Measurements from ENCODE around the gene RAB44.
A peak's percentile ranks its signal among the peaks of the same experiment; 100 is the strongest.

The RAB44 gene

GRCh38 chr6:36682328-36683144 lies 15.1 kb upstream of the RAB44 start:
- no peaks in the 10 kb centered on the region for H3K9me3 ChIP-seq (ENCODE audit: control insufficient read depth, low read length)
- WGBS = 82% methylated on average over 11 of the region's 11 CpGs

GRCh38 chr6:36683145-36683655 lies 14.4 kb upstream of the RAB44 start:
- Histone ChIP-seq H3K36me3 (ENCODE audit: control insufficient read depth in 1 of 2, insufficient read depth in 2 of 2, low read depth in 1 of 2, low read length in 2 of 2) (peaks cover 59 to 78% of the 10 kb centered on the region in 2 experiments), H2BK15ac (ENCODE audit: low read depth, poor library complexity, severe bottlenecking) (no peak overlapping the region), H2BK12ac (ENCODE audit: low read length in 2 of 2) (no peak overlapping the region), H3K23ac (ENCODE audit: low read length in 2 of 2) (no peak overlapping the region), H2AK5ac (ENCODE audit: low read length, severe bottlenecking) (no peak overlapping the region), H3K79me1 (replicated peaks; ENCODE audit: low read length, poor library complexity, severe bottlenecking) (no peaks in the 10 kb centered on the region), H4K8ac (ENCODE audit: low read length) (no peak overlapping the region), H3K4me1 (ENCODE audit: control insufficient read depth, insufficient read depth, low read depth, low read length) (peaks cover 38% of the 10 kb centered on the region), H2BK5ac (ENCODE audit: low read depth, low read length, poor library complexity, severe bottlenecking) (no peak overlapping the region), H4K91ac (ENCODE audit: low read length) (no peak overlapping the region), H3K9me3 (ENCODE audit: control insufficient read depth, low read length) (no peaks in the 10 kb centered on the region), H2AFZ (ENCODE audit: low read depth, low read length) (no peak overlapping the region), H2BK120ac (ENCODE audit: low read depth, low read length) (no peak overlapping the region), H3K4ac (ENCODE audit: low read depth in 1 of 2, low read length in 2 of 2) (no peak overlapping the region), H3K4me3 (ENCODE audit: insufficient read depth in 1 of 2, low read depth in 1 of 2, low read length in 2 of 2) (peak overlapping the region in 1 of 2 experiments; percentile 93), H3K9ac (ENCODE audit: low read length) (peak overlapping the region; percentile 99), H3K4me2 (ENCODE audit: low read length, poor library complexity, severe bottlenecking) (peak overlapping the region; percentile 74), H3K27me3 (ENCODE audit: control insufficient read depth in 1 of 2, insufficient read depth in 1 of 2, low read length in 2 of 2) (no peaks in the 10 kb centered on the region), H3K27ac (ENCODE audit: low read length, poor library complexity, severe bottlenecking) (peak overlapping the region; percentile 68), H3K14ac (ENCODE audit: low read length in 2 of 2) (no peak overlapping the region), H3K18ac (ENCODE audit: low read depth in 1 of 2, low read length in 2 of 2) (no peak overlapping the region)
- WGBS = 96% methylated on average over 6 of the region's 6 CpGs
- no peak for DNase-seq

More at GRCh38 chr6:36682328-36683144, 15.1 kb upstream of the RAB44 start:
- peak overlapping the region; percentile 50 for H4K8ac ChIP-seq (ENCODE audit: low read length)
- H3K9ac ChIP-seq (ENCODE audit: low read length) = peak overlapping the region; percentile 99
- H3K4me3 ChIP-seq (ENCODE audit: insufficient read depth in 1 of 2, low read depth in 1 of 2, low read length in 2 of 2) = peak overlapping the region; percentile 32 to 93
- H2AFZ ChIP-seq (ENCODE audit: low read depth, low read length) = no peak overlapping the region
- peak overlapping the region in 1 of 2 experiments; percentile 49 for H3K14ac ChIP-seq (ENCODE audit: low read length in 2 of 2)
- DNase-seq = peak; percentile 43
- no peak overlapping the region for H4K91ac ChIP-seq (ENCODE audit: low read length)
- H3K27ac ChIP-seq (ENCODE audit: low read length, poor library complexity, severe bottlenecking) = peak overlapping the region; percentile 68
- peak overlapping the region; percentile 1 for H2BK5ac ChIP-seq (ENCODE audit: low read depth, low read length, poor library complexity, severe bottlenecking)
- H3K79me1 ChIP-seq (replicated peaks; ENCODE audit: low read length, poor library complexity, severe bottlenecking) = no peaks in the 10 kb centered on the region
- no peak overlapping the region for H2BK12ac ChIP-seq (ENCODE audit: low read length in 2 of 2)
- H2BK15ac ChIP-seq (ENCODE audit: low read depth, poor library complexity, severe bottlenecking) = no peak overlapping the region
- peaks cover 54 to 73% of the 10 kb centered on the region in 2 experiments for H3K36me3 ChIP-seq (ENCODE audit: control insufficient read depth in 1 of 2, insufficient read depth in 2 of 2, low read depth in 1 of 2, low read length in 2 of 2)
- peak overlapping the region; percentile 26 to 40 for H3K4ac ChIP-seq (ENCODE audit: low read depth in 1 of 2, low read length in 2 of 2)
- H3K18ac ChIP-seq (ENCODE audit: low read depth in 1 of 2, low read length in 2 of 2) = peak overlapping the region in 1 of 2 experiments; percentile 6
- H3K27me3 ChIP-seq (ENCODE audit: control insufficient read depth in 1 of 2, insufficient read depth in 1 of 2, low read length in 2 of 2) = no peaks in the 10 kb centered on the region
- H3K4me2 ChIP-seq (ENCODE audit: low read length, poor library complexity, severe bottlenecking) = peak overlapping the region; percentile 74
- H3K4me1 ChIP-seq (ENCODE audit: control insufficient read depth, insufficient read depth, low read depth, low read length) = peaks cover 39% of the 10 kb centered on the region
- H2BK120ac ChIP-seq (ENCODE audit: low read depth, low read length) = no peak overlapping the region
- H3K23ac ChIP-seq (ENCODE audit: low read length in 2 of 2) = no peak overlapping the region
- no peak overlapping the region for H2AK5ac ChIP-seq (ENCODE audit: low read length, severe bottlenecking)

- H3K23ac ChIP-seq (ENCODE audit: low read length in 2 of 2) = no peak overlapping the region
- H3K4me1 ChIP-seq (ENCODE audit: control insufficient read depth, insufficient read depth, low read depth, low read length) = peaks cover 37% of the 10 kb centered on the region
- H3K4me3 ChIP-seq (ENCODE audit: insufficient read depth in 1 of 2, low read depth in 1 of 2, low read length in 2 of 2) = peak overlapping the region; percentile 3 to 93
- H3K14ac ChIP-seq (ENCODE audit: low read length in 2 of 2) = no peak overlapping the region
- H3K4me2 ChIP-seq (ENCODE audit: low read length, poor library complexity, severe bottlenecking) = peak overlapping the region; percentile 12
- H3K9ac ChIP-seq (ENCODE audit: low read length) = peak overlapping the region; percentile 99
- H3K27me3 ChIP-seq (ENCODE audit: control insufficient read depth in 1 of 2, insufficient read depth in 1 of 2, low read length in 2 of 2) = no peaks in the 10 kb centered on the region
- H3K4ac ChIP-seq (ENCODE audit: low read depth in 1 of 2, low read length in 2 of 2) = no peak overlapping the region
- no peak overlapping the region for H2BK5ac ChIP-seq (ENCODE audit: low read depth, low read length, poor library complexity, severe bottlenecking)
- no peak overlapping the region for H2BK120ac ChIP-seq (ENCODE audit: low read depth, low read length)
- no peak overlapping the region for H2AFZ ChIP-seq (ENCODE audit: low read depth, low read length)
- H2AK5ac ChIP-seq (ENCODE audit: low read length, severe bottlenecking) = no peak overlapping the region
- H3K36me3 ChIP-seq (ENCODE audit: control insufficient read depth in 1 of 2, insufficient read depth in 2 of 2, low read depth in 1 of 2, low read length in 2 of 2) = peaks cover 59 to 78% of the 10 kb centered on the region in 2 experiments
- no peak overlapping the region for H2BK15ac ChIP-seq (ENCODE audit: low read depth, poor library complexity, severe bottlenecking)
- H3K27ac ChIP-seq (ENCODE audit: low read length, poor library complexity, severe bottlenecking) = no peak overlapping the region
- no peak for DNase-seq
- H3K9me3 ChIP-seq (ENCODE audit: control insufficient read depth, low read length) = no peaks in the 10 kb centered on the region
- 96% methylated on average over 29 of the region's 29 CpGs for WGBS
- peak overlapping the region; percentile 19 for H4K8ac ChIP-seq (ENCODE audit: low read length)
- no peak overlapping the region for H4K91ac ChIP-seq (ENCODE audit: low read length)
- H2BK12ac ChIP-seq (ENCODE audit: low read length in 2 of 2) = no peak overlapping the region
- no peaks in the 10 kb centered on the region for H3K79me1 ChIP-seq (replicated peaks; ENCODE audit: low read length, poor library complexity, severe bottlenecking)
- no peak overlapping the region for H3K18ac ChIP-seq (ENCODE audit: low read depth in 1 of 2, low read length in 2 of 2)
Measured at GRCh38 chr6:36683656-36684446, 13.8 kb upstream of the RAB44 start.

- no peaks in the 10 kb centered on the region for H3K9me3 ChIP-seq (ENCODE audit: control insufficient read depth, low read length)
- H3K23ac ChIP-seq (ENCODE audit: low read length in 2 of 2) = no peak overlapping the region
- H3K9ac ChIP-seq (ENCODE audit: low read length) = peak overlapping the region; percentile 99
- H2AFZ ChIP-seq (ENCODE audit: low read depth, low read length) = no peak overlapping the region
- H4K8ac ChIP-seq (ENCODE audit: low read length) = peak overlapping the region; percentile 7
- no peak overlapping the region for H2BK12ac ChIP-seq (ENCODE audit: low read length in 2 of 2)
- H3K79me1 ChIP-seq (replicated peaks; ENCODE audit: low read length, poor library complexity, severe bottlenecking) = no peaks in the 10 kb centered on the region
- no peaks in the 10 kb centered on the region for H3K27me3 ChIP-seq (ENCODE audit: control insufficient read depth in 1 of 2, insufficient read depth in 1 of 2, low read length in 2 of 2)
- no peak overlapping the region for H2AK5ac ChIP-seq (ENCODE audit: low read length, severe bottlenecking)
- H3K4ac ChIP-seq (ENCODE audit: low read depth in 1 of 2, low read length in 2 of 2) = no peak overlapping the region
- peaks cover 37% of the 10 kb centered on the region for H3K4me1 ChIP-seq (ENCODE audit: control insufficient read depth, insufficient read depth, low read depth, low read length)
- no peak overlapping the region for H2BK15ac ChIP-seq (ENCODE audit: low read depth, poor library complexity, severe bottlenecking)
- H3K18ac ChIP-seq (ENCODE audit: low read depth in 1 of 2, low read length in 2 of 2) = no peak overlapping the region
- H3K36me3 ChIP-seq (ENCODE audit: control insufficient read depth in 1 of 2, insufficient read depth in 2 of 2, low read depth in 1 of 2, low read length in 2 of 2) = peaks cover 56 to 72% of the 10 kb centered on the region in 2 experiments
- no peak for DNase-seq
- 93% methylated on average over 6 of the region's 6 CpGs for WGBS
- H3K14ac ChIP-seq (ENCODE audit: low read length in 2 of 2) = no peak overlapping the region
- H2BK120ac ChIP-seq (ENCODE audit: low read depth, low read length) = no peak overlapping the region
- no peak overlapping the region for H2BK5ac ChIP-seq (ENCODE audit: low read depth, low read length, poor library complexity, severe bottlenecking)
- no peak overlapping the region for H4K91ac ChIP-seq (ENCODE audit: low read length)
- no peak overlapping the region for H3K4me2 ChIP-seq (ENCODE audit: low read length, poor library complexity, severe bottlenecking)
- H3K4me3 ChIP-seq (ENCODE audit: insufficient read depth in 1 of 2, low read depth in 1 of 2, low read length in 2 of 2) = peak overlapping the region; percentile 3 to 93
- no peak overlapping the region for H3K27ac ChIP-seq (ENCODE audit: low read length, poor library complexity, severe bottlenecking)
Measured at GRCh38 chr6:36684447-36684812, 13.2 kb upstream of the RAB44 start.

All from mesenchymal stem cell (in vitro differentiated cells and primary cell).